Heart right ventricle (tissue), 16 donors: Measurements from ENCODE around the gene ITPKB. TPM values are rescaled to one million over a fixed set of nuclear protein-coding genes. Genes with fewer than 3 reads are reported as not detected.

Source experiments
- ATAC-seq, 8 donors: fragments of 200-7000 bp; cut with Tn5 transposase; one replicate each; pipeline ENCODE4 v1.9.1; 2020; ENCODE audit warnings: mild to moderate bottlenecking in 8 of 8, moderate library complexity in 8 of 8, moderate number of reproducible peaks in 1 of 8
- DNase-seq, 2 donors: peaks; one replicate each; pipeline ENCODE4 v3.0.0-alpha.2; 2020
- H3K27ac ChIP-seq, 10 donors: fragments of 200-600 bp; sonication (generic) in 2 of 10; one replicate each; pipeline versions ENCODE4 v1.5.0 to v1.8.0; 2020 to 2022; ENCODE audit warnings: mild to moderate bottlenecking in 3 of 10
- H3K27me3 ChIP-seq, 7 donors: fragments of 200-600 bp; one replicate each; pipeline ENCODE4 v1.8.0; 2021 to 2022; ENCODE audit warnings: mild to moderate bottlenecking in 2 of 7
- H3K36me3 ChIP-seq, 9 donors: fragments of 200-600 bp; sonication (generic) in 1 of 9; one replicate each; pipeline versions ENCODE4 v1.5.0 to v1.8.0; 2020 to 2022; ENCODE audit warnings: mild to moderate bottlenecking in 2 of 9
- H3K4me1 ChIP-seq, 9 donors: fragments of 200-600 bp; sonication (generic) in 1 of 9; one replicate each; pipeline versions ENCODE4 v1.5.0 to v1.8.0; 2020 to 2022; ENCODE audit warnings: mild to moderate bottlenecking in 4 of 9
- H3K4me3 ChIP-seq, 10 donors: fragments of 200-600 bp; sonication (generic) in 2 of 10; one replicate each; pipeline versions ENCODE4 v1.5.0 to v1.8.0; 2020 to 2022; ENCODE audit warnings: mild to moderate bottlenecking in 7 of 10, moderate library complexity in 2 of 10
- H3K9me3 ChIP-seq, 11 donors: fragments of 200-600 bp in 10 of 11; sonication (generic) in 2 of 11; one replicate each; pipeline versions ENCODE4 v1.5.0 to v1.8.0; 2013 to 2022; ENCODE audit warnings: mild to moderate bottlenecking in 2 of 11, control low read depth in 1 of 11, moderate library complexity in 1 of 11
- CTCF ChIP-seq, 9 donors: fragments of 200-600 bp; sonication (generic) in 2 of 9; IDR thresholded peaks; one replicate each; pipeline versions ENCODE4 v1.5.0 to v1.8.0; 2021 to 2022; ENCODE audit warnings: antibody characterized with exemption in 9 of 9, mild to moderate bottlenecking in 5 of 9, moderate library complexity in 1 of 9
- WGBS, 2 donors: extraction: QIAGEN DNeasy Blood & Tissue Kit; methylation state at CpG; one replicate each; pipeline ENCODE4 v1.1.7; 2013; ENCODE audit warnings: inconsistent platforms in 1 of 2; 5-methylcytosine and 5-hydroxymethylcytosine counted together
- intact Hi-C, 10 donors: fragments of 100-400 bp; cut with DNase I; formaldehyde crosslinking; loops; one replicate each; pipeline versions ENCODE4 v1.11.1 to v1.14.2; 2022
- polyA plus RNA-seq, 2 donors: library from polyadenylated mRNA; stranded (reverse); fragments of 200-250 nt; gene quantifications; one replicate each; pipeline ENCODE4 v1.2.3, GENCODE V29; 2013
- total RNA-seq, 10 donors: library from RNA; stranded (reverse); fragmentation: NEBNext Ultra II Directional in 3 of 10; extraction: Animal tissue kit (Norgen Biotek cat#: 25700) in 3 of 10; gene quantifications; one replicate each; pipeline versions ENCODE4 v1.2.1 to v1.2.4, GENCODE V29; 2021 to 2023
- donor health status: Arrhythmogenic right ventricular cardiomyopathy.
- donor health status: ischemic (EF 13 %, LVEDD 7.1; RV severe dilation, severe dysfunction).
- donor health status: healthy with polysubstance abuse.
- donor health status: DM: no; HTN: yes; CAD: no.
- donor health status: DM: no; HTN: no; CAD: no.
- donor health status: ischemic (EF 25% LVEDD 6.9; RV normal size, moderate dysfunction).
- donor health status: ischemic (EF 25% LVEDD 5.7; RV mildly dilated, moderate dysfunction).
- donor health status: healthy.
- donor health status: DM: yes; HTN: yes; CAD: no.
- donor health status: Ischemic cardiomyopathy.
- donor health status: ischemic (EF 35%, LVEDD 5.7; RV mildly dilated, moderate dysfunction).
- donor health status: nonischemic (EF 11% LVEDD 7.7; RV severe dilation, severe dysfunction).
- donor health status: DM: yes; HTN: yes; CAD: no.
- donor health status: PGD.
- donor health status: ischemic (EF 29% LVEDD 5.4; RV normal size, mild dysfunction).
- donor health status: nonischemic (EF 23%, LVEDD 6.1; RV moderate dilation, normal function).

Gene ITPKB
- total and polyA plus RNA-seq, 12 donors = 4.5 to 30.5 (median 16.1) TPM

DNA sequence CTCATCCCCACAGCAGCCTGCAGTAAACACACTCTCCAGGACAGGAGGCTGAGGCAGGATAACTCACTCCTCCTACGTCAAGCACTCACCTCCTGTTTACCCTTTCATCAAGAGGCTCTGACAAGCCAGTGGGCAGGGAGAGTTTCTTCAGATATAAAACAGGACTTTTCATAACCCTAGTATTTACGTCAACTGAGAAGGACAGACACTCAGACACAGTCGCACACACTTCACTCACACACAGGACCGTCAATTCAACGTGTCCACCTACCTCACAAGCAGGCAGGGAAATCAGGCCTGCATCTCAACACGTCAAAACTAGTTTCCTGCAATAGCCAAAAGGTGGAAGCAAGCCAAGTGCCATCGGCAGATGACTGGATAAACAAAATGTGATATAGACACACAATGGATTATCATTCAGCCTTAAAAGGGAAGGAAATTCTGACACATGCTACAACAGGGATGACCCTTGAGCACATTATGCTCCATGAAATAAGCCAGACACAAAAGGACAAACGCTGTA lies 48.6 kb downstream of the ITPKB start:
- 36 to 39% methylated on average over 8 of the region's 8 CpGs for WGBS, 2 donors
- Histone ChIP-seq H3K4me1 (peaks cover 10 to 97% (median 77%) of the 10 kb centered on the region in 9 donors), H3K36me3 (peaks cover 0 to 20% (median 0%) of the 10 kb centered on the region in 9 donors), H3K27ac (peak overlapping the region in 9 of 10 donors; percentile 57 to 80 (median 72)), H3K4me3 (no peak overlapping the region), H3K27me3 (no peaks in the 10 kb centered on the region), H3K9me3 (no peaks in the 10 kb centered on the region)
- intact Hi-C loops = no loop called here
- ATAC-seq (peak in 7 of 8 donors; percentile 20 to 76 (median 45)), DNase-seq (no peak)
- TF ChIP-seq CTCF (IDR thresholded peaks at IDR 0.05) = no peak

DNA sequence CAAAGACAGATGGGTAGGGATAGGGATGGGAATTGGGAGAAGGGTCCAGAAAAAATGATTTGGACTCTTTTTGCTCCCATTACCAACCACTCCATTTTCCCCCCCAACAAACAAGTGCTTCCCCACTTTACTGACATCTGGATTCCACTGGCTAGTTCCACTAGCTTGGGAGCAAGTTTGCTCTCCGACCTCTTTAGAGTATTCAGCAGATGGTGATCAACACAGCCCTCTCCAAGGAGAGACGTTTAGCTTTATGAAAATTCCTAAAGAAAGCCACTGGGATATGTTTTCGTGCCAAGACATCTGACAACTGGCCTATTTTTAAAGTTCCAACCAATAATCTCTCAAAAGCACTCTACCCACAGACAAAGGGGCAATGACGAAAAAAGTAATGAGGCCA lies 50.3 kb downstream of the ITPKB start:
- H3K9me3 ChIP-seq = no peaks in the 10 kb centered on the region
- intact Hi-C loops = loop anchor here in 2 of 10 donors (10.0 kb wide), 1 partner anchor 54 kb away; no protein-coding TSS in a partner anchor
- DNase-seq (no peak), ATAC-seq (peak in 4 of 8 donors; percentile 22 to 31 (median 24))
- H3K27ac ChIP-seq = peak overlapping the region in 8 of 10 donors; percentile 42 to 78 (median 68)
- no peaks in the 10 kb centered on the region for H3K27me3 ChIP-seq
- TF ChIP-seq CTCF (IDR thresholded peaks at IDR 0.05) = no peak
- 48 to 62% methylated on average over 4 of the region's 4 CpGs for WGBS, 2 donors
- H3K4me3 ChIP-seq = no peak overlapping the region
- peaks cover 0 to 23% (median 0%) of the 10 kb centered on the region in 9 donors for H3K36me3 ChIP-seq
- H3K4me1 ChIP-seq = peaks cover 0 to 98% (median 83%) of the 10 kb centered on the region in 9 donors

GRCh38 chr1:226688056-226688748 lies 50.9 kb downstream of the ITPKB start:
- Histone ChIP-seq H3K9me3 (no peaks in the 10 kb centered on the region), H3K36me3 (peaks cover 0 to 18% (median 0%) of the 10 kb centered on the region in 9 donors), H3K27ac (peak overlapping the region in 9 of 10 donors; percentile 38 to 78 (median 67)), H3K4me3 (no peak overlapping the region), H3K27me3 (no peaks in the 10 kb centered on the region), H3K4me1 (peaks cover 0 to 98% (median 81%) of the 10 kb centered on the region in 9 donors)
- DNase-seq (no peak), ATAC-seq (no peak)
- TF ChIP-seq CTCF (IDR thresholded peaks at IDR 0.05) = no peak
- intact Hi-C loops = loop anchor here in 2 of 10 donors (10.0 kb wide), 1 partner anchor 53 kb away; no protein-coding TSS in a partner anchor
- 50 to 55% methylated on average over 6 of the region's 6 CpGs for WGBS, 2 donors

DNA sequence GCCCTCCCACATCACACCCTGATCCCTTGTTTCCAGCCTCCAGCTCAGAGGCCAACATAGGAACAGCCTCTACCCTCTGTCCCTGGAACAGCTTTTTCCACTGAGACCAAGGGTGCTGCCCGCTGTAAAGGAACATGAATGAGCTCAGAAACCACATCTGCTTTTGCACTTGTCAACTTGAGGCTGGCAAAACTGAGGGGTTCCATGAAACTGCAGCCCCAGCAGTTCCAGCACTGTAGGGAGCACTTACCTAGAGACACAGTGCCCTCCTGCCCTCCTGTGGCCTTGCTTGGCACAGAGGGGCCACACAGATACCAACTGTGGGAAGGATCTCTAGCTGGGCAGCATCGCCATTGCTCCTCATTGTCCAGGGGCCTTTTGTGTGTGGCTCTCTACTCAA lies 51.7 kb downstream of the ITPKB start:
- H3K4me1 ChIP-seq = peaks cover 0 to 98% (median 76%) of the 10 kb centered on the region in 9 donors
- intact Hi-C loops = loop anchor here in 4 of 10 donors (2.0 to 10.0 kb wide), 2 partner anchors 53 kb away; no protein-coding TSS in a partner anchor
- WGBS, 2 donors = 73 to 85% methylated on average over 2 of the region's 2 CpGs
- H3K9me3 ChIP-seq = no peaks in the 10 kb centered on the region
- peak in 6 of 9 donors; percentile 35 to 48 (median 39) for TF ChIP-seq CTCF (IDR thresholded peaks at IDR 0.05)
- peak in 5 of 8 donors; percentile 13 to 59 (median 43) for ATAC-seq
- H3K27me3 ChIP-seq = no peaks in the 10 kb centered on the region
- no peak overlapping the region for H3K4me3 ChIP-seq
- DNase-seq = no peak
- H3K27ac ChIP-seq = peak overlapping the region in 8 of 10 donors; percentile 7 to 78 (median 66)
- H3K36me3 ChIP-seq = peaks cover 0 to 12% (median 0%) of the 10 kb centered on the region in 9 donors
